ENCODE measurements around the gene RBMS2.

Gene RBMS2

GRCh38 chr12:56634242-56634836 is 112.7 kb downstream of the RBMS2 start:
- Histone ChIP-seq H2BK15ac (ENCODE audit: low read depth, poor library complexity, severe bottlenecking) (peak overlapping the region; percentile 92), H3K4me1 (ENCODE audit: control insufficient read depth, insufficient read depth, low read depth, low read length) (peaks cover 27% of the 10 kb centered on the region), H3K9ac (ENCODE audit: low read length) (peak overlapping the region; percentile 96), H4K91ac (ENCODE audit: low read length) (peak overlapping the region; percentile 78), H3K23ac (ENCODE audit: low read length in 2 of 2) (peak overlapping the region in 1 of 2 experiments; percentile 70), H3K4ac (ENCODE audit: low read depth in 1 of 2, low read length in 2 of 2) (peak overlapping the region in 1 of 2 experiments; percentile 73), H3K14ac (ENCODE audit: low read length in 2 of 2) (peak overlapping the region; percentile 11 to 73), H2BK12ac (ENCODE audit: low read length in 2 of 2) (peak overlapping the region in 1 of 2 experiments; percentile 55), H3K79me1 (replicated peaks; ENCODE audit: low read length, poor library complexity, severe bottlenecking) (peaks cover 17% of the 10 kb centered on the region), H2BK5ac (ENCODE audit: low read depth, low read length, poor library complexity, severe bottlenecking) (no peak overlapping the region), H3K27ac (ENCODE audit: low read length, poor library complexity, severe bottlenecking) (peak overlapping the region; percentile 67), H3K4me2 (ENCODE audit: low read length, poor library complexity, severe bottlenecking) (peak overlapping the region; percentile 95), H2AK5ac (ENCODE audit: low read length, severe bottlenecking) (no peak overlapping the region), H2AFZ (ENCODE audit: low read depth, low read length) (no peak overlapping the region), H2BK120ac (ENCODE audit: low read depth, low read length) (no peak overlapping the region), H3K18ac (ENCODE audit: low read depth in 1 of 2, low read length in 2 of 2) (peak overlapping the region; percentile 73 to 92), H3K9me3 (ENCODE audit: control insufficient read depth, low read length) (no peaks in the 10 kb centered on the region), H3K4me3 (ENCODE audit: insufficient read depth in 1 of 2, low read depth in 1 of 2, low read length in 2 of 2) (peak overlapping the region; percentile 89 to 90), H3K36me3 (ENCODE audit: control insufficient read depth in 1 of 2, insufficient read depth in 2 of 2, low read depth in 1 of 2, low read length in 2 of 2) (peaks cover 17 to 22% of the 10 kb centered on the region in 2 experiments), H4K8ac (ENCODE audit: low read length) (peak overlapping the region; percentile 4), H3K27me3 (ENCODE audit: control insufficient read depth in 1 of 2, insufficient read depth in 1 of 2, low read length in 2 of 2) (no peaks in the 10 kb centered on the region)
- WGBS, result 4% methylated on average over 27 of the region's 27 CpGs
- peak; percentile 40 for DNase-seq

- Histone ChIP-seq H3K4me2 (ENCODE audit: low read length, poor library complexity, severe bottlenecking) (peak overlapping the region; percentile 95), H3K27me3 (ENCODE audit: control insufficient read depth in 1 of 2, insufficient read depth in 1 of 2, low read length in 2 of 2) (no peaks in the 10 kb centered on the region), H2BK5ac (ENCODE audit: low read depth, low read length, poor library complexity, severe bottlenecking) (peak overlapping the region; percentile 76), H3K79me1 (replicated peaks; ENCODE audit: low read length, poor library complexity, severe bottlenecking) (peaks cover 17% of the 10 kb centered on the region), H3K18ac (ENCODE audit: low read depth in 1 of 2, low read length in 2 of 2) (peak overlapping the region; percentile 91 to 97), H3K36me3 (ENCODE audit: control insufficient read depth in 1 of 2, insufficient read depth in 2 of 2, low read depth in 1 of 2, low read length in 2 of 2) (peaks cover 24 to 30% of the 10 kb centered on the region in 2 experiments), H2AK5ac (ENCODE audit: low read length, severe bottlenecking) (peak overlapping the region; percentile 85), H3K9ac (ENCODE audit: low read length) (peak overlapping the region; percentile 96), H4K91ac (ENCODE audit: low read length) (peak overlapping the region; percentile 78), H2BK12ac (ENCODE audit: low read length in 2 of 2) (peak overlapping the region; percentile 55 to 76), H3K4me3 (ENCODE audit: insufficient read depth in 1 of 2, low read depth in 1 of 2, low read length in 2 of 2) (peak overlapping the region; percentile 89 to 90), H3K23ac (ENCODE audit: low read length in 2 of 2) (peak overlapping the region in 1 of 2 experiments; percentile 75), H3K27ac (ENCODE audit: low read length, poor library complexity, severe bottlenecking) (peak overlapping the region; percentile 85), H3K4me1 (ENCODE audit: control insufficient read depth, insufficient read depth, low read depth, low read length) (peaks cover 27% of the 10 kb centered on the region), H2BK15ac (ENCODE audit: low read depth, poor library complexity, severe bottlenecking) (peak overlapping the region; percentile 92), H4K8ac (ENCODE audit: low read length) (peak overlapping the region; percentile 33), H2AFZ (ENCODE audit: low read depth, low read length) (no peak overlapping the region), H3K4ac (ENCODE audit: low read depth in 1 of 2, low read length in 2 of 2) (peak overlapping the region; percentile 76 to 83), H2BK120ac (ENCODE audit: low read depth, low read length) (peak overlapping the region; percentile 97), H3K14ac (ENCODE audit: low read length in 2 of 2) (peak overlapping the region; percentile 11 to 73), H3K9me3 (ENCODE audit: control insufficient read depth, low read length) (no peaks in the 10 kb centered on the region)
- 1% methylated on average over 45 of the region's 47 CpGs for WGBS
- peak; percentile 92 for DNase-seq
Observed at GRCh38 chr12:56634837-56635791, 113.5 kb downstream of the RBMS2 start.

- peaks cover 15% of the 10 kb centered on the region for H3K79me1 ChIP-seq (replicated peaks; ENCODE audit: low read length, poor library complexity, severe bottlenecking)
- H3K27ac ChIP-seq (ENCODE audit: low read length, poor library complexity, severe bottlenecking), result peak overlapping the region; percentile 85
- no peak overlapping the region for H2BK15ac ChIP-seq (ENCODE audit: low read depth, poor library complexity, severe bottlenecking)
- peak overlapping the region; percentile 76 to 83 for H3K4ac ChIP-seq (ENCODE audit: low read depth in 1 of 2, low read length in 2 of 2)
- H3K23ac ChIP-seq (ENCODE audit: low read length in 2 of 2), result peak overlapping the region in 1 of 2 experiments; percentile 23
- peak overlapping the region; percentile 85 for H2AK5ac ChIP-seq (ENCODE audit: low read length, severe bottlenecking)
- H2AFZ ChIP-seq (ENCODE audit: low read depth, low read length), result peak overlapping the region; percentile 48
- no peaks in the 10 kb centered on the region for H3K9me3 ChIP-seq (ENCODE audit: control insufficient read depth, low read length)
- H3K9ac ChIP-seq (ENCODE audit: low read length), result peak overlapping the region; percentile 96
- H2BK12ac ChIP-seq (ENCODE audit: low read length in 2 of 2), result peak overlapping the region; percentile 76 to 94
- H2BK120ac ChIP-seq (ENCODE audit: low read depth, low read length), result peak overlapping the region; percentile 97
- peak overlapping the region; percentile 95 for H3K4me2 ChIP-seq (ENCODE audit: low read length, poor library complexity, severe bottlenecking)
- H4K91ac ChIP-seq (ENCODE audit: low read length), result peak overlapping the region; percentile 88
- H3K27me3 ChIP-seq (ENCODE audit: control insufficient read depth in 1 of 2, insufficient read depth in 1 of 2, low read length in 2 of 2), result no peaks in the 10 kb centered on the region
- H4K8ac ChIP-seq (ENCODE audit: low read length), result peak overlapping the region; percentile 85
- peak overlapping the region; percentile 91 to 97 for H3K18ac ChIP-seq (ENCODE audit: low read depth in 1 of 2, low read length in 2 of 2)
- H3K14ac ChIP-seq (ENCODE audit: low read length in 2 of 2), result peak overlapping the region in 1 of 2 experiments; percentile 68
- peak overlapping the region; percentile 89 to 90 for H3K4me3 ChIP-seq (ENCODE audit: insufficient read depth in 1 of 2, low read depth in 1 of 2, low read length in 2 of 2)
- 2% methylated on average over 20 of the region's 20 CpGs for WGBS
- peaks cover 31 to 37% of the 10 kb centered on the region in 2 experiments for H3K36me3 ChIP-seq (ENCODE audit: control insufficient read depth in 1 of 2, insufficient read depth in 2 of 2, low read depth in 1 of 2, low read length in 2 of 2)
- DNase-seq, result peak; percentile 94
- H3K4me1 ChIP-seq (ENCODE audit: control insufficient read depth, insufficient read depth, low read depth, low read length), result peaks cover 22% of the 10 kb centered on the region
- peak overlapping the region; percentile 66 for H2BK5ac ChIP-seq (ENCODE audit: low read depth, low read length, poor library complexity, severe bottlenecking)
Observed at GRCh38 chr12:56635806-56636674, 114.4 kb downstream of the RBMS2 start.

Measured in mesenchymal stem cell (in vitro differentiated cells and primary cell).